HG02798 (cell line): Measurements from ENCODE around the gene HOXC6.

Experiments
- ATAC-seq: cut with Tn5 transposase; IDR thresholded peaks from one replicate; pipeline ENCODE4 v1.9.1; 2021; ENCODE audit warnings: mild to moderate bottlenecking; ENCODE audit not compliant: unreplicated experiment, poor library complexity

The HOXC6 gene

DNA sequence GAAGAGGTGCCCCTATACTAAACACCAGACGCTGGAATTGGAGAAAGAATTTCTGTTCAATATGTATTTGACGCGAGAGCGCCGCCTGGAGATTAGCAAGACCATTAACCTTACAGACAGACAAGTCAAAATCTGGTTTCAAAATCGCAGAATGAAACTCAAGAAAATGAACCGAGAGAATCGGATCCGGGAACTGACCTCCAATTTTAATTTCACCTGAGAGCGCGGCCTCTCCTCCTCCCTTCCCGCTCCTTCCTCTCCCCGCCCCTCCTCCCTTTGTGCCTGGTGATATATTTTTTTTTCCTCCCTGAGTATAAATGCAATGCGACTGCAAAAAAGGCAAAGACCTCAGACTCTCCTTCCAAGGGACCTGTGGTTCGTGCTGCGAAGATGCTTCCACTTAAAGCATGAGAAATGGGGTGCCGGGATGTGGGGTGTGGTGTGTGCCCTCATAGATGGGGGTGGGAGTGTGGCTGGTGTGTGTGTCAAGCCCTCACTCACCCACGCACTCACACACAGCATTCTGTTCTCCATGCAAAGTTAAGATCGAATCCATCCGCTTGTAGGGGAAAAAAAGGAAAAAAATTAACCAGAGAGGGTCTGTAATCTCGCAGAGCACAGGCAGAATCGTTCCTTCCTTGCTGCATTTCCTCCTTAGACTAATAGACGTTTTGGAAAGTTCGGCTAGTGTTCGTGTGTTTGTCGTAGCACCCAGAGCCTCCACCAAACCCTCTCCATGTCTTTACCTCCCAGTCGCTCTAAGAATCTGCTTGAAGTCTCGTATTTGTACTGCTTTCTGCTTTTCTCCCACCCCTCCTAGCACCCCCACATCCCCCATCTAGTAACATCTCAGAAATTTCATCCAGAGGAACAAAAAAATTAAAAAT lies 38.8 kb upstream of the HOXC6 start:
- ATAC-seq = peak; percentile 43

- no peak for ATAC-seq
Observed at GRCh38 chr12:53990311-53991076, 37.7 kb upstream of the HOXC6 start.

DNA sequence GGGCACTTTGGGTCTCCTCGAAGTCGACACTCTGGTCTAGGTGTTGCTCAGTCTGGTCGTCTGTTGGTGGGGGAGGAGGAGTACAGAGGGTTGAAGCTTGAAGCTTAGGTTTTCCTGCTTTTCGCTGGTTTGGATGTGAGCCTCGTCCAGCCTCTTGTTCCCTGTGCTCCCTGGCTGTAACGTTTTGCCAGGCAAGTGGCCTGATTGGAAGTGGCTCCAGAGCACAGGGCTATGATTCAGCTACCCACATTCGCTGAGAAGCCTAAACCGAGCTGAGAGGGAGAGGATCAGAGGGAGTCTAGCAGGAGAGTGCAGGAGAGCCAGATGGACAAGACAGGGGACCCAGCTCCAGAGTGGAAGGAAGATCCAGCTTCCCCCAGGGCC lies 37.2 kb upstream of the HOXC6 start:
- ATAC-seq = no peak

- ATAC-seq = no peak
Observed at GRCh38 chr12:53992377-53992889, 35.8 kb upstream of the HOXC6 start.

- no peak for ATAC-seq
Observed at GRCh38 chr12:53993162-53994008, 34.9 kb upstream of the HOXC6 start.

GRCh38 chr12:53994009-53994263 lies 34.3 kb upstream of the HOXC6 start:
- no peak for ATAC-seq

GRCh38 chr12:53994264-53995001 lies 33.8 kb upstream of the HOXC6 start:
- ATAC-seq = no peak

- no peak for ATAC-seq
Observed at GRCh38 chr12:53995002-53995377, 33.2 kb upstream of the HOXC6 start.

- no peak for ATAC-seq
Observed at GRCh38 chr12:53995378-53996239, 32.6 kb upstream of the HOXC6 start.

DNA sequence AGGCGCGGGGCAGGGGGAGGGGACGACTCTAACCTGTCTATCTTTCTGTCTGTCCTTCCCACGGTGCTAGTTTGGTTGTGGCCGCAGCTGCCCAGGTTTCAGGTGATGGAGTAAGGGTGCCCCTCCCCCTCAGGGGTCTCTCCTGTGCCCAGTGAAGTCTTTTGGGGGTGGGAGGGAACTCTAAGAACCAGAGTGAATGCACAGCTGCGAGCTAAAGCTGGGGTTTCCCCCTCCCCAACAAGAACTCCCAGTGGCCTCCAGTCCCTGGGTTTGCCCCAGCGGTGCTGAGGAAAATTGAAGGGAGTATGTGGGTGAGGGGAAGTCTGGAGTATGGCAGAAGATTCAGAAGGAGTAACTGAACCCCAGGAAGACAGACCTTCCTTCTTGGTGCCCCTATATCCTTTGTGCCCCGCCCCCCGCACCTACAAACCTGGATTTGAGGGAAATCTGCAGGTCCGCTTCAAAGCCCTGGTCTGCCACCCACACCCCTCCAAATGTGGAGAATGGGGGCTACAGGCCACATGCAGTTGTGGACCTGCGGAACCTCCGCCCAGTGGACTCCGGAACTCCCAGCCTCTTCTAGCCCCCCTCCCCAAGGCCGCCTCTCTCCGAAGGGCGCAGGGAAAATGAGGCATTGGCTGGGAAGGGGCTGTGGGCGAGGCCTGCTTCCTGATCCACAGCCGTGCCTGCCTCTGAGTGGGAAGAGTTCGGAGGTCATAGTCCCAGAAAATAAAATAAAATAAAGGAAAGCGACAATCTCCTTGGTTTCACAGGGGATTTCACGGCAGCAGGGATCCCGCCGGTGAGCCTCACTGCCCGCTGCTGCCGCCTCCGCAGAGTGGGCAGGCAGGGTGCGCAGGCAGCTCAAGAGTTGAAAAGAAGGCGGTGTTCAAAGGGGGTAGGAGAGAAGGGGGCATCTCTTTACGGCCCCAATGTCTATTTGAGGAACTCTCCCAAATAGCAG lies 31.7 kb upstream of the HOXC6 start:
- no peak for ATAC-seq

DNA sequence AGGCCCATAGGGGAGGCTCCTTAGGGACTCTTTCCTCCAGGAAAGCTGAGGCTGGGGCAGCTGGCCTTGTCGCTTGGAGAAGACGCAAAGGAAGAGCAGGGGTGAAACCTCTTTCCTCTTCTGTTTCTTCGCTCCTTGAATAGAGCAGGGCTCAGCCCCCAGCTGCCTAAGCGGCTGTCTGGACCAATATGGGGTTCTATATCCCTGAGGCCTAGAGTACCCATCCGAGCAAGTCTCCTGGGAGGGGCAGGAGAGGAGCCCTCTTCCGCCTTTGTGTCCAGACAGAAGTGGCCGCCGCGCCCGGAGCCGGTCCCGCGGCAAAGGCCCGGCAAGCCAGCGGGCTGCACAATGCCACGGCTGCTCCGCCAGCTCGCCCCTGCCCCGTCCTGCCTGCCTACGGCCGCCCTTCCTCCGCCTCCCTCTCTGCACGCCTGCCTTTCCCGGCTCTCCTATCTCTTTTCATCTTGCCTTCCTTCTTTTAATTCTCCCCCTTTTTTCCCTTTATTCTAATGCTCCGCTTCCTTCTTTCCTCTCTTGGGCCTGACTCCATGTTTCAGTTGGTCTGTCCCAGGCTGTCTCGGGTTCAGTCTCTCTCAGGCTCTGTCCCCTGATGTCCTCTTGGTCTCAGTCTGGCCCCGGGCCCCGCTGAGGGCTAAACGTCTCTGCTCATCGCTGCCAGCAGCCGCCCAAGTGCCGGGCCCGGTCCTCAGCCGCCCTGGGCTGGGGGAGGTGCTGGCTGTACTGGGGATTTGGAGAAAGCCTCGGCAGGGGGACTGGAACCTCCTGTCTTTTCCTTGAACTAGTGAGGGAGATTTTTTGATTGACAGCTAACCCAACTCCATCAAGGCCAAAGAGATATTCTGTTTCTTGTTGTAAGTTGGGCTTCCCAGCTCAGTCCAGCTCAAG lies 30.8 kb upstream of the HOXC6 start:
- no peak for ATAC-seq

GRCh38 chr12:53998110-53998899 lies 29.9 kb upstream of the HOXC6 start:
- ATAC-seq = no peak

GRCh38 chr12:53998900-53999236 lies 29.4 kb upstream of the HOXC6 start:
- ATAC-seq = no peak

DNA sequence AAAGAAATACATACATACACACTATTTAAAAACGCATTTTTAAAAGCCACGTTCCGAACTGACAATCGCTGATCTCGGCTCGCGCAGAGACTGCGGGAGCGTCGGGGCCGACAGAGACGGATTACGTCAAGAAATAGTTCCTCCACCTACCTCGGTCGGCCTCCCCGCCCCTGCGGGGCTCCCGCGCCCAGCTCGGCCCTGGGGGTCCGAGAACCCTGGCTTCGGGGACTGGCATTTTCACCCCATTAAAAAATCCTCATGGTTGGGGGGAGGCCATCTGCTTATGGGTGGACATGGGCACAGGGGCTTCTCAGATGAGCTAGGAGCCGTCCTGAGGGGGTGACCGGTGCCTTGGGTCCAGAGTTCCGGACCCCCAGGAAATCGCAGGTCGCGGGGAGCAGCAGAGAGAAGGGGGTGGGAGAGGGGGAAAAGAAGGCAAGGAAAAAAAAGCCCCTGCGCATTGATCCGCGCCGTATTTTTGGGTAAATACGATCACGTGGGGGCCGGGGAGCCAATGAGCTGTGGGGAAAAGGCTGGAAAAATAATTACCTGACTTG lies 28.6 kb upstream of the HOXC6 start:
- ATAC-seq = no peak

DNA sequence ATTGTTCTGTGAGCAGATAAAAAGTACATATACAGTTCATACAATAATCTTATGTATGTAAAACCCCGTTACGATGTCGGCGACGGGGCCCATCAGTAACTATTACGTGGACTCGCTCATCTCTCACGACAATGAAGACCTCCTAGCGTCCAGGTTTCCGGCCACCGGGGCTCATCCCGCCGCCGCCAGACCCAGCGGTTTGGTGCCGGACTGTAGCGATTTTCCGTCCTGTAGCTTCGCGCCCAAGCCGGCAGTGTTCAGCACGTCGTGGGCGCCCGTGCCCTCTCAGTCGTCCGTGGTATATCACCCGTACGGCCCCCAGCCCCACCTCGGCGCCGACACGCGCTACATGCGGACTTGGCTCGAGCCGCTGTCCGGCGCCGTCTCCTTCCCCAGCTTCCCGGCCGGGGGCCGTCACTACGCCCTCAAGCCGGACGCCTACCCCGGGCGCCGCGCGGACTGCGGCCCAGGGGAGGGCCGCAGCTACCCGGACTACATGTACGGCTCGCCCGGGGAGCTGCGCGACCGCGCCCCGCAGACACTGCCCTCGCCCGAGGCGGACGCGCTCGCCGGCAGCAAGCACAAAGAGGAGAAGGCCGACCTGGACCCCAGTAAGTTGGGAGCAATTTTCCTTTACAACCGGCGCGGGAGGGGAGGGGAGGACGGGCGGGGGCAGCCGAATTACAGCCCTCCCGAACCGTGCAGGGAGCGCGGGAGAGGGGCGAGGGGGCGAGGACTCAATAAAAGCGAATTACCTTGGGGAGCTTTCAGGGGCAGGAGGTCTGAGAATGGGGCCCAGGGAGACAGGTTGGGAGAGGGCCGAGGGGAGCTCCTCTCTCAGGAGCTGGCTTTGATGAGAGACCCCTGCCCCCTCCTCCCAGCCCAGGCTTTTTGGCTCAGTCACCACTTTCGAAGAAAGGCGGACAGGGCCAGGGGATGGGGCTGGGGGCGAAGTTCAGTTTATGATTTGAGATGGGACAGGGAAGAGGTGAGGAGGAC lies 27.8 kb upstream of the HOXC6 start, which contains the start of gene HOXC9:
Gene HOXC9 (plus strand): TSS at position 46 of the 999 bp plus-strand sequence. CDS start 28 bp downstream, at position 74.
- no peak for ATAC-seq
